Measurements from ENCODE around the gene RENBP.

- TF ChIP-seq CTCF (IDR thresholded peaks at IDR 0.05) (no peak), POLR2A (IDR thresholded peaks at IDR 0.05) (no peak), EP300 (IDR thresholded peaks at IDR 0.05) (no peak)
Observed at GRCh38 chrX:153993079-153993478, 48.6 kb upstream of the RENBP start.
